Loucy (cell line): Measurements from ENCODE around the gene NRG3.

Experiments used
- H2AFZ ChIP-seq: fragments of 200-600 bp; sonication (generic); 2 replicates; pipeline ENCODE4 v1.6.0; 2016; ENCODE audit warnings: antibody characterized with exemption, mild to moderate bottlenecking, low read length, moderate library complexity
- H3F3A ChIP-seq: fragments of 200-600 bp; 2 replicates; pipeline ENCODE4 v1.6.0; 2016; ENCODE audit warnings: antibody characterized with exemption, low read depth, mild to moderate bottlenecking
- H3K27me3 ChIP-seq: fragments of 200-600 bp; sonication (generic); 2 replicates; pipeline ENCODE4 v1.6.1; 2014; ENCODE audit warnings: low read length, mild to moderate bottlenecking; ENCODE audit not compliant: insufficient read depth, poor library complexity, severe bottlenecking
- H3K36me3 ChIP-seq: fragments of 200-600 bp; sonication (generic); 2 replicates; pipeline ENCODE4 v1.6.1; 2016; ENCODE audit warnings: low read length; ENCODE audit not compliant: insufficient read depth
- H3K4me1 ChIP-seq: fragments of 200-600 bp; sonication (generic); 2 replicates; pipeline ENCODE4 v1.5.1; 2014; ENCODE audit warnings: low read length, mild to moderate bottlenecking; ENCODE audit not compliant: insufficient read depth, poor library complexity, severe bottlenecking
- H3K4me2 ChIP-seq: fragments of 200-600 bp; sonication (generic); 2 replicates; pipeline ENCODE4 v1.6.0; 2014; ENCODE audit warnings: antibody characterized with exemption, low read length, low read depth, mild to moderate bottlenecking; ENCODE audit not compliant: poor library complexity, severe bottlenecking
- H3K4me3 ChIP-seq: fragments of 200-600 bp; sonication (generic); 2 replicates; pipeline ENCODE4 v1.5.1; 2014; ENCODE audit warnings: low read length, mild to moderate bottlenecking, mixed read lengths; ENCODE audit not compliant: poor library complexity, severe bottlenecking
- H3K79me2 ChIP-seq: fragments of 200-600 bp; sonication (generic); 2 replicates; pipeline ENCODE4 v1.6.1; 2014; ENCODE audit warnings: low read length; ENCODE audit not compliant: insufficient read depth
- H3K9ac ChIP-seq: fragments of 200-600 bp; sonication (generic); 2 replicates; pipeline ENCODE4 v1.6.0; 2014; ENCODE audit warnings: mild to moderate bottlenecking, low read depth, low read length, moderate library complexity; ENCODE audit not compliant: poor library complexity, severe bottlenecking
- H3K9me2 ChIP-seq: fragments of 200-600 bp; sonication (generic); replicated peaks from 2 replicates; pipeline ENCODE4 v1.6.1; 2016; ENCODE audit warnings: low read depth, low read length, mixed read lengths
- H3K9me3 ChIP-seq: fragments of 200-600 bp; sonication (generic); 2 replicates; pipeline ENCODE4 v1.6.1; 2014; ENCODE audit warnings: mild to moderate bottlenecking, antibody characterized with exemption, low read length, low read depth; ENCODE audit not compliant: insufficient read depth
- H4K20me1 ChIP-seq: fragments of 200-600 bp; sonication (generic); 2 replicates; pipeline ENCODE4 v1.6.0; 2014; ENCODE audit warnings: antibody characterized with exemption, low read length, mild to moderate bottlenecking; ENCODE audit not compliant: insufficient read depth, poor library complexity, severe bottlenecking
- EZH2phosphoT487 ChIP-seq: fragments of 200-600 bp; IDR thresholded peaks from 2 replicates; pipeline ENCODE4 v1.6.1; 2018; ENCODE audit warnings: antibody characterized with exemption, mild to moderate bottlenecking, moderate library complexity, borderline replicate concordance
- TF ChIP-seq, protein P1 (sequence below): fragments of 200-600 bp; sonication (generic); conservative IDR thresholded peaks from 2 replicates; pipeline ENCODE4 v1.5.1; 2014; ENCODE audit warnings: mild to moderate bottlenecking, antibody characterized with exemption, low read length

Gene NRG3

DNA sequence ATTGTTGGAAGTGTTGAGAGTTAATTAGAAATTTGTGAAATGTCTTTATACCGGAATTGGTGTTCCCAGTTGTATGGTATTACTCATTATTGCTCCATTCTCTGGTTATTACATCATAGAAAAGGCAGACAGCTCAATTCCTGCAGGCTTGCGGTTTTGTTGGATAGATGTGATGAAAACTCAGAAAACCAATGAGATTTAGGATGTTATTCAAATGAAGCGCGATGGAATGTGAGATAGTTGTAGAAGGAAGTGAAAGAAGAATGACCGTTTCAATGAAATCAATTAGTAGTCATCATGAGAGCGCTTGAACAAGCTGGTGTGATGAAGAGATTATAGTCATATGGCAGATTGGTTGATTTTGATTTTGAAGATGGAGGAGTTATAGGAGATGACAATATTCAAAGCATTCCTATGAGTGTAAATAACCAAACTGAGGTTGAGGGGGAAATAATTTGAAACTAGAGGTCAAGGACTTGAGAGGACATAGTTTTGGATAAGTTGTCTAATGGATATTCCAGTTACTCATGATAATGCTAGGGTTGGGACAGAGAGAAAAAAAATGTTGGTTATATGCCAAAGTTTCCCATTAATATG is 991.5 kb downstream of the NRG3 start:
- no peaks in the 10 kb centered on the region for H3K4me1 ChIP-seq
- no peaks in the 10 kb centered on the region for H3K9me2 ChIP-seq
- no peaks in the 10 kb centered on the region for H3K36me3 ChIP-seq
- no peaks in the 10 kb centered on the region for H4K20me1 ChIP-seq
- H3F3A ChIP-seq = no peaks in the 10 kb centered on the region
- H3K4me2 ChIP-seq = no peak overlapping the region
- H3K9ac ChIP-seq = no peak overlapping the region
- H3K79me2 ChIP-seq = no peaks in the 10 kb centered on the region
- no peaks in the 10 kb centered on the region for H3K9me3 ChIP-seq
- no peak overlapping the region for H2AFZ ChIP-seq
- no peaks in the 10 kb centered on the region for H3K27me3 ChIP-seq
- TF ChIP-seq, protein P1, sequence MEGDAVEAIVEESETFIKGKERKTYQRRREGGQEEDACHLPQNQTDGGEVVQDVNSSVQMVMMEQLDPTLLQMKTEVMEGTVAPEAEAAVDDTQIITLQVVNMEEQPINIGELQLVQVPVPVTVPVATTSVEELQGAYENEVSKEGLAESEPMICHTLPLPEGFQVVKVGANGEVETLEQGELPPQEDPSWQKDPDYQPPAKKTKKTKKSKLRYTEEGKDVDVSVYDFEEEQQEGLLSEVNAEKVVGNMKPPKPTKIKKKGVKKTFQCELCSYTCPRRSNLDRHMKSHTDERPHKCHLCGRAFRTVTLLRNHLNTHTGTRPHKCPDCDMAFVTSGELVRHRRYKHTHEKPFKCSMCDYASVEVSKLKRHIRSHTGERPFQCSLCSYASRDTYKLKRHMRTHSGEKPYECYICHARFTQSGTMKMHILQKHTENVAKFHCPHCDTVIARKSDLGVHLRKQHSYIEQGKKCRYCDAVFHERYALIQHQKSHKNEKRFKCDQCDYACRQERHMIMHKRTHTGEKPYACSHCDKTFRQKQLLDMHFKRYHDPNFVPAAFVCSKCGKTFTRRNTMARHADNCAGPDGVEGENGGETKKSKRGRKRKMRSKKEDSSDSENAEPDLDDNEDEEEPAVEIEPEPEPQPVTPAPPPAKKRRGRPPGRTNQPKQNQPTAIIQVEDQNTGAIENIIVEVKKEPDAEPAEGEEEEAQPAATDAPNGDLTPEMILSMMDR = no peak
- no peak overlapping the region for H3K4me3 ChIP-seq

DNA sequence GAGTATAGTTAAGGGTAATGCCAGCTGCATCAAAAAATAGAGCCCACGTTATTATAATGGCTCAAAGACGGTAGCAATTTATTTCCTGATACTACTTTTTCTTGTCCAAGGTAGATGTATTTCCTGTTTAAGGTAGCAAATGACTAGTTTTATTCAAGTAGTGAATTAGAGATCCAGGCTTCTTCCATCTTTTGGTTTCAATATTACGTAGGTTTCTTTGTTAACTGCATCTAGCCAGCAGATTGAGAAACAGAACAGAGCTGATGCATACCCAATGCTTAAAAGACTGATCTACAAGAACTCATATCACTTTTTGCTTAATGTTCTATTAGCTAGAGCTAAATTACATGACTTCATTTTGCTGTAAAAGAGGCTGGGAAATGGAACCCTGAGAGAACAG is 992.1 kb downstream of the NRG3 start:
- Histone ChIP-seq H2AFZ (no peak overlapping the region), H3K9me3 (no peaks in the 10 kb centered on the region), H3K36me3 (no peaks in the 10 kb centered on the region), H3K4me3 (no peak overlapping the region), H3K9ac (no peak overlapping the region), H3K79me2 (no peaks in the 10 kb centered on the region), H3K4me1 (no peaks in the 10 kb centered on the region), H3K27me3 (no peaks in the 10 kb centered on the region), H3F3A (no peaks in the 10 kb centered on the region), H3K9me2 (no peaks in the 10 kb centered on the region), H4K20me1 (no peaks in the 10 kb centered on the region), H3K4me2 (no peak overlapping the region)
- no peak for TF ChIP-seq EZH2phosphoT487
- TF ChIP-seq, protein P1 = no peak

DNA sequence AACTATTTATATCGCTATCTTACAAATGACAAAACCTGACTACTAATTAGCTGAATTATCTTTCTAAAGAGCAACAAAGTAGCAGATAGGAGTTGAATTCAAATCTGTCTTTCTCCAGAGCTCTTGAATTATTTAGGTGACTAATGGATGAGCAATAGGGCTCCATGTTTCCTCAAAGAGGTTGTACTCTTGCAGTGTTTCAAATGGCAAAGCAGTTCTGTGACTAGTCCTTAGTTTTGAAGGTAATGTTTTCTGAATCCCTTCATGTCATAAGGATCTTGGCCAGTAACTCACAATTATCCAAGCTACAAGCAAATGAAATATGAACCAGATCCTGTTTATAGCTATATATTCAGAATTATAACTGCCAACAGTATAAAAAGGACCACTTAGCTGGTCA is 999.7 kb downstream of the NRG3 start:
- Histone ChIP-seq H3K79me2 (no peaks in the 10 kb centered on the region), H3K27me3 (no peaks in the 10 kb centered on the region), H3K4me1 (no peaks in the 10 kb centered on the region), H4K20me1 (no peaks in the 10 kb centered on the region), H3K4me3 (no peak overlapping the region), H3K36me3 (no peaks in the 10 kb centered on the region), H3K9me3 (no peaks in the 10 kb centered on the region; the same call in 1 of the 2 replicates), H3K4me2 (no peak overlapping the region), H2AFZ (no peak overlapping the region), H3F3A (no peaks in the 10 kb centered on the region), H3K9ac (no peak overlapping the region), H3K9me2 (no peaks in the 10 kb centered on the region)
- TF ChIP-seq, protein P1 = no peak
- TF ChIP-seq EZH2phosphoT487 = no peak
